ENCODE data around the gene STAT5A. TPM values are rescaled to one million over a fixed set of nuclear protein-coding genes. Genes with fewer than 3 reads are reported as not detected.

Gene STAT5A
- total RNA-seq, 1 experiment from 2014 or later = 0.19 TPM

- TF ChIP-seq CTCF (conservative IDR thresholded peaks at IDR 0.05; ENCODE audit: low read depth, low read length) (no peak), EZH2 (IDR thresholded peaks at IDR 0.05; ENCODE audit: borderline replicate concordance, low read depth, low read length, poor library complexity, severe bottlenecking) (no peak)
- no peak for DNase-seq (ENCODE audit: low spot score)
- H3K9me3 ChIP-seq (ENCODE audit: low read depth, low read length, poor library complexity, severe bottlenecking) = no peaks in the 10 kb centered on the region
- BruUV-seq (replicated peaks) = no TSS peak
- no peaks in the 10 kb centered on the region for H3K36me3 ChIP-seq (ENCODE audit: insufficient read depth, low read length, poor library complexity, severe bottlenecking)
- intact Hi-C loops (cut with micrococcal nuclease; ENCODE audit: unreplicated experiment) = no loop called here
- H3K27ac ChIP-seq (ENCODE audit: low read depth, low read length, poor library complexity, severe bottlenecking) = no peak overlapping the region
- H3K4me3 ChIP-seq (ENCODE audit: low read depth, low read length, poor library complexity, severe bottlenecking) = no peak overlapping the region
- no peaks in the 10 kb centered on the region for H3K27me3 ChIP-seq (replicated peaks; ENCODE audit: insufficient read depth, low read depth, low read length, poor library complexity)
- no peaks in the 10 kb centered on the region for H3K4me1 ChIP-seq (ENCODE audit: insufficient read depth, low read length, poor library complexity, severe bottlenecking)
- CTCF ChIA-PET = no interaction called here
- POLR2A ChIA-PET (ENCODE audit: low non-redundant PET) = no interaction called here
Observed at GRCh38 chr17:42249681-42250446, 38.4 kb upstream of the STAT5A start.

- DNase-seq (ENCODE audit: low spot score) = no peak
- H3K27me3 ChIP-seq (replicated peaks; ENCODE audit: insufficient read depth, low read depth, low read length, poor library complexity) = no peaks in the 10 kb centered on the region
- H3K27ac ChIP-seq (ENCODE audit: low read depth, low read length, poor library complexity, severe bottlenecking) = no peak overlapping the region
- no TSS peak for BruUV-seq (replicated peaks)
- H3K4me3 ChIP-seq (ENCODE audit: low read depth, low read length, poor library complexity, severe bottlenecking) = no peak overlapping the region
- no peaks in the 10 kb centered on the region for H3K4me1 ChIP-seq (ENCODE audit: insufficient read depth, low read length, poor library complexity, severe bottlenecking)
- ChIA-PET CTCF (interaction anchor here (0.7 kb wide), 1 partner anchor 771 kb away, joined by 7 read pairs; the partner anchor contains the start of gene VAT1), POLR2A (ENCODE audit: low non-redundant PET) (no interaction called here)
- TF ChIP-seq CTCF (conservative IDR thresholded peaks at IDR 0.05; ENCODE audit: low read depth, low read length) (peak; percentile 20; the same call in 1 of the 2 replicates), EZH2 (IDR thresholded peaks at IDR 0.05; ENCODE audit: borderline replicate concordance, low read depth, low read length, poor library complexity, severe bottlenecking) (no peak)
- intact Hi-C loops (cut with micrococcal nuclease; ENCODE audit: unreplicated experiment) = no loop called here
- no peaks in the 10 kb centered on the region for H3K36me3 ChIP-seq (ENCODE audit: insufficient read depth, low read length, poor library complexity, severe bottlenecking)
- H3K9me3 ChIP-seq (ENCODE audit: low read depth, low read length, poor library complexity, severe bottlenecking) = no peaks in the 10 kb centered on the region
Observed at GRCh38 chr17:42251115-42251514, 37.2 kb upstream of the STAT5A start.

- ChIA-PET CTCF (no interaction called here), POLR2A (ENCODE audit: low non-redundant PET) (no interaction called here)
- no peaks in the 10 kb centered on the region for H3K4me1 ChIP-seq (ENCODE audit: insufficient read depth, low read length, poor library complexity, severe bottlenecking)
- H3K36me3 ChIP-seq (ENCODE audit: insufficient read depth, low read length, poor library complexity, severe bottlenecking) = no peaks in the 10 kb centered on the region
- H3K9me3 ChIP-seq (ENCODE audit: low read depth, low read length, poor library complexity, severe bottlenecking) = no peaks in the 10 kb centered on the region
- no TSS peak for BruUV-seq (replicated peaks)
- TF ChIP-seq CTCF (conservative IDR thresholded peaks at IDR 0.05; ENCODE audit: low read depth, low read length) (no peak), EZH2 (IDR thresholded peaks at IDR 0.05; ENCODE audit: borderline replicate concordance, low read depth, low read length, poor library complexity, severe bottlenecking) (no peak)
- no peak overlapping the region for H3K27ac ChIP-seq (ENCODE audit: low read depth, low read length, poor library complexity, severe bottlenecking)
- intact Hi-C loops (cut with micrococcal nuclease; ENCODE audit: unreplicated experiment) = no loop called here
- no peak for DNase-seq (ENCODE audit: low spot score)
- no peaks in the 10 kb centered on the region for H3K27me3 ChIP-seq (replicated peaks; ENCODE audit: insufficient read depth, low read depth, low read length, poor library complexity)
- no peak overlapping the region for H3K4me3 ChIP-seq (ENCODE audit: low read depth, low read length, poor library complexity, severe bottlenecking)
Observed at GRCh38 chr17:42252597-42253550, 35.4 kb upstream of the STAT5A start.

Data from A673 (cell line).